GM12878 (cell line): ENCODE data around the gene RAPGEF6. TPM values are rescaled to one million over a fixed set of nuclear protein-coding genes. Genes with fewer than 3 reads are reported as not detected.

ENCODE experiments used
- BCLAF1 ChIP-seq: fragments of 450-650 bp; IDR thresholded peaks from 2 replicates; pipeline ENCODE4 v1.6.1; 2017; ENCODE audit warnings: antibody characterized with exemption, mild to moderate bottlenecking, moderate library complexity
- CBX5 ChIP-seq: sonication (generic); IDR thresholded peaks from 2 replicates; pipeline ENCODE4 v1.6.1; 2016; ENCODE audit warnings: low read depth, moderate library complexity, mild to moderate bottlenecking, inconsistent platforms
- FOXK2 ChIP-seq: fragments of 450-650 bp; IDR thresholded peaks from 2 replicates; pipeline ENCODE4 v1.6.1; 2017; ENCODE audit warnings: mild to moderate bottlenecking, moderate library complexity
- FOXM1 ChIP-seq: IDR thresholded peaks from 2 replicates; pipeline ENCODE4 v1.6.1; 2012; ENCODE audit warnings: low read depth, mild to moderate bottlenecking, inconsistent platforms, low read length, moderate library complexity
- IRF4 ChIP-seq: IDR thresholded peaks from 2 replicates; pipeline ENCODE4 v1.6.1; 2011; ENCODE audit warnings: low read depth, low read length
- MEF2B ChIP-seq: fragments of 450-650 bp; IDR thresholded peaks from 2 replicates; pipeline ENCODE4 v1.6.1; 2018; ENCODE audit warnings: mild to moderate bottlenecking, moderate library complexity; ENCODE audit not compliant: partially characterized antibody, poor library complexity, severe bottlenecking
- MTA2 ChIP-seq: fragments of 450-650 bp; IDR thresholded peaks from 2 replicates; pipeline ENCODE4 v1.6.1; 2016; ENCODE audit warnings: low read depth, mild to moderate bottlenecking, moderate library complexity
- NFXL1 ChIP-seq: fragments of 450-650 bp; IDR thresholded peaks from 2 replicates; pipeline ENCODE4 v1.6.1; 2017; ENCODE audit warnings: antibody characterized with exemption, mild to moderate bottlenecking, borderline replicate concordance
- NR2C2 ChIP-seq: IDR thresholded peaks from 2 replicates; pipeline ENCODE4 v1.6.1; 2011; ENCODE audit warnings: borderline replicate concordance, low read depth; ENCODE audit not compliant: control insufficient read depth, insufficient read length
- RAD51 ChIP-seq: fragments of 450-650 bp; IDR thresholded peaks from 2 replicates; pipeline ENCODE4 v1.6.1; 2016; ENCODE audit warnings: moderate library complexity, mild to moderate bottlenecking, inconsistent platforms
- RCOR1 ChIP-seq: conservative IDR thresholded peaks from 2 replicates; pipeline ENCODE4 v1.6.1; 2012; ENCODE audit warnings: low read depth, low read length, improper control_type of control experiment
- SRF ChIP-seq, 2 experiments: IDR thresholded peaks; 2 replicates each; pipeline ENCODE4 v1.6.1; 2011; ENCODE audit warnings: low read depth in 2 of 2, low read length in 2 of 2, mild to moderate bottlenecking in 1 of 2, moderate library complexity in 1 of 2
- polyA plus RNA-seq, 11 experiments: library from polyadenylated mRNA; depleted of rRNA in 4 of 11; unstranded in 6 of 11; stranded (reverse) in 5 of 11; fragments of >200 nt; fragmentation: Nextera tagmentation in 4 of 11; fragmentation: Illumina TruSeq in 1 of 11; extraction: Ambion mirVana in 4 of 11; extraction: Trizol in 1 of 11; gene quantifications; 1 replicate in 1 of 11; 2 replicates in 10 of 11; pipeline versions ENCODE4 v1.2.1 to v1.2.3, GENCODE V29; 2011 to 2016; ENCODE audit warnings: inconsistent platforms in 2 of 11, missing spikeins in 2 of 11, low read depth in 1 of 11
- total RNA-seq, 4 experiments: library from RNA; depleted of rRNA in 3 of 4; stranded (reverse); fragments of >200 nt in 3 of 4; fragmentation: Illumina TruSeq in 1 of 4; extraction: Trizol in 1 of 4; gene quantifications; 2 replicates each; pipeline versions ENCODE4 v1.2.1 to v1.2.3, GENCODE V29; 2013 to 2021

The RAPGEF6 gene
- total and polyA plus RNA-seq, 10 of the 15 experiments (the other 5 are each of a cell fraction or from before 2014, with no cell fraction given), result 2.9 to 24.0 (median 14.2) TPM

GRCh38 chr5:131505237-131505908, 129.7 kb downstream of the RAPGEF6 start (continued):
- TF ChIP-seq BCLAF1, result no peak
- no peak for TF ChIP-seq FOXK2
- no peak for TF ChIP-seq SRF (IDR thresholded peaks at IDR 0.05; ENCODE audit: low read depth in 2 of 2, low read length in 2 of 2)
- TF ChIP-seq NR2C2, result no peak
- no peak for TF ChIP-seq IRF4
- TF ChIP-seq RAD51, result no peak
- TF ChIP-seq RCOR1, result no peak
- no peak for TF ChIP-seq NFXL1
- no peak for TF ChIP-seq CBX5
- no peak for TF ChIP-seq FOXM1
- TF ChIP-seq MTA2, result no peak
- TF ChIP-seq MEF2B, result no peak
